GM21367 (cell line): Measurements from ENCODE around the gene TYROBP.
"Not testable (repeated sequence)": the region's sequence is repeated elsewhere in the genome, so short reads cannot be mapped to it uniquely, and the experiment has no call there.

Source experiments
- ATAC-seq: cut with Tn5 transposase; IDR thresholded peaks from one replicate; pipeline ENCODE4 v1.9.1; 2021; ENCODE audit not compliant: unreplicated experiment

The TYROBP gene

GRCh38 chr19:35874392-35874930, 33.6 kb downstream of the TYROBP start:
- no peak for ATAC-seq

DNA sequence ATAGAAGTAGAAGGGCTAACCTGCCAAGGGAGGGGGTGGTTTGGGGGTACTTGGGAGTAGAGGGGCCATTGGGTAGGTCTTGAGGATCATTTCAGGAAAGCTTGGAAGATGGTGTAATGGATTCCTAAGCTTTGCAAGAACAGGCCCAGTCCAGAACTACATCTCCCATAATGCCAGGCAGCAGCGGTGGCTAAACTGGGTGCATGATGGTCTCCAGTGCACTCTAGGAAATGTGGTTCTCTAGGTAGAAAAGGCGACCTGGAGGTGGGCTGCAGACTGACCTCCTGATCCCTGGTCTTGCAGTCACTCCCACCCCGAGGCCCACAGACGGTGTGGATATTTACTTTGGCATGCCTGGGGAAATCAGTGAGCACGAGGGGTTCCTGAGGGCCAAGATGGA, 35.9 kb downstream of the TYROBP start:
- ATAC-seq, result no peak

DNA sequence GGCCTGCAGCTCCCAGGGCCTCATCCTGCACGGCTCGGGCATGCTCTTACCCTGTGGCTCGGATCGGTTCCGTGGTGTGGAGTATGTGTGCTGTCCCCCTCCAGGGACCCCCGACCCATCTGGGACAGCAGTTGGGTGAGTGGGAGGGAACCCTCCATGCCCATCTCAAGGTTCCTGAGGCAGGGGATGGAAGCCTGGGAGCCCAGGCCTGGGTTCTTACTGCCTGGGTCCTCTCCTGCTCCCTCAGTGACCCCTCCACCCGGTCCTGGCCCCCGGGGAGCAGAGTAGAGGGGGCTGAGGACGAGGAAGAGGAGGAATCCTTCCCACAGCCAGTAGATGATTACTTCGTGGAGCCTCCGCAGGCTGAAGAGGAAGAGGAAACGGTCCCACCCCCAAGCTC, 36.5 kb downstream of the TYROBP start:
- no peak for ATAC-seq

DNA sequence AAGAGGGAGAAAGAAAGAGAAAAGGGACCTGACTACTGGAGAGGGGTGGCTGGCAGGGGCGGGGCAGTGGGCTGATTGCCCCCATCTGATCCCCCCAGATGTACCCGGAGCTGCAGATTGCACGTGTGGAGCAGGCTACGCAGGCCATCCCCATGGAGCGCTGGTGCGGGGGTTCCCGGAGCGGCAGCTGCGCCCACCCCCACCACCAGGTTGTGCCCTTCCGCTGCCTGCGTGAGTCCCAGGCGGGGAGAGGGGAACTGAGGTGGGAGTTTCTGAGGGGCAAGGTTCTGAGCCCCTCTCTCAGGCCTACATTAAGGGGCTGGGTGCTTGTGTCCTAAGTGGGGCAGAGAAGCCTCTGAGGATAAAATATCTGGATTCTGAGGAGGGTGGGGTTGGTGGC, 37.3 kb downstream of the TYROBP start:
- no peak for ATAC-seq

GRCh38 chr19:35870124-35870736, 37.9 kb downstream of the TYROBP start:
- not testable (repeated sequence) for ATAC-seq

- ATAC-seq, result peak; percentile 53
Observed at GRCh38 chr19:35869327-35870123, 38.6 kb downstream of the TYROBP start.

- no peak for ATAC-seq
Observed at GRCh38 chr19:35868823-35869326, 39.2 kb downstream of the TYROBP start.

GRCh38 chr19:35868172-35868822, 39.8 kb downstream of the TYROBP start, which contains the start of gene APLP1:
TSS of gene APLP1 (plus strand) at chr19:35868574. CDS start at chr19:35868637, 63 bp downstream.
- ATAC-seq, result no peak

- no peak for ATAC-seq
Observed at GRCh38 chr19:35863018-35863417, 45.1 kb downstream of the TYROBP start.

DNA sequence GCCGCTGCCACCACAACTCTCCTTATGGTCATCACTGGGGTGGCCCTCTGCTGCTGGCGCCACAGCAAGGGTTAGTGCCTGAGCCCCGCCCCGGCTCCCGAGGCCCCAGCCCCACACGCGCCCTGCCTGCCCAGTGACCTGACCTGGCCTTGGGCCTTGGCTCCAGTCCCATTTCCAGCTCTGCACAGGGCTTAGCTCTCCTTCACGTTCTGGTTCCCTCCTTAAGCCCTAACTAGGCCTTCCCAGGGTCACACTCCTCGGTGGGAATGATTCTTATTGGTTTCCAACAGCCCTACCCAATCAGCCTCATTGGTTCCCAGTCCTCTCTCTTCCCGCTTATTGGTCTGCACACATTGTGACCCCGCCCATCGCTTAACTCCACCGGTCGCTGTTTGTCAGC, 45.6 kb downstream of the TYROBP start:
- ATAC-seq, result no peak

DNA sequence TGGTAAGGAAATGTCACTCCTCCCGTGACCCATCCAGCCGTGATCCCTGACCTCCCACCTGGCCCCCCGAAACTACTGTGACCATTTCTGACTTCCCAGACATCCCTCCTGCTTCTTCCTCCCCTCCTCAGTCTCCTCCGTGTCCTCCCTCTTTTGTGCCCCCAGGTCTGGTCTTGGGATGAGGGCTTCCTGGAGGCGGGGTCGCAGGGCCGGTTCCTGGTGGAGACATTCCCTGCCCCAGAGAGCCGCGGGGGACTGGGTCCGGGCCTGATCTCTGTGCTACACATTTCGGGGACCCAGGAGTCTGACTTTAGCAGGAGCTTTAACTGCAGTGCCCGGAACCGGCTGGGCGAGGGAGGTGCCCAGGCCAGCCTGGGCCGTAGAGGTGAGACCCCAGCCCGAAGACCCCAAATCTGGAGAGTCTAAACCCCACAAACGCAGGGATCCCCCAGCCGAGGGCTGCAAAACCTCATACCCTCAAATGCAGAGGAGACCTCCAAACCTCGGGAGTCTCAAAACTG, 46.4 kb downstream of the TYROBP start:
- ATAC-seq, result no peak

DNA sequence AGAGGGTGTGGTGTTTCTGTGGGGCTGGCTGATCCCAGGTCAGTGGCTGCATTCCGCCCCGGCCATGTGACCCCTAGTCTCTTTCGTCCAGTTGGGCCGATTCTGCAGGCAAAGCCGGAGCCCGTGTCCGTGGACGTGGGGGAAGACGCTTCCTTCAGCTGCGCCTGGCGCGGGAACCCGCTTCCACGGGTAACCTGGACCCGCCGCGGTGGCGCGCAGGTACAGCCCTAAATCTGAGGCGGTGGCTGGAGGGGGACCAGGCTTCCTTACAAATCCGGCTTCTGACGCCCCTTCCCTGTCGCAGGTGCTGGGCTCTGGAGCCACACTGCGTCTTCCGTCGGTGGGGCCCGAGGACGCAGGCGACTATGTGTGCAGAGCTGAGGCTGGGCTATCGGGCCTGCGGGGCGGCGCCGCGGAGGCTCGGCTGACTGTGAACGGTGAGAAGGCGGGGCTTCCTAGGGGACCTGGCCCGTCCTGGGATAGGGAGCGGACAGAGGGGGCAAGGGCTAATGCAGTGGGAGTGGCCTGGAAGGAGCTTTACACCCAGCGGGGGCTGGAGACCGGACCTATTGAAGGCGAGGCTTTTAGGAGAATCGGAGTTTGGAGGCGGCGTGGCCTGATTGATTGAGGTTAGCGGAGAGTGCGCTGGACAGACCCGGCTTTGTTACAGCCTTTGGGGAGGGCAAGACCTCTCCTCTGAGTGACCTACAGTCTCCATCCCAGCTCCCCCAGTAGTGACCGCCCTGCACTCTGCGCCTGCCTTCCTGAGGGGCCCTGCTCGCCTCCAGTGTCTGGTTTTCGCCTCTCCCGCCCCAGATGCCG, 47.1 kb downstream of the TYROBP start:
- ATAC-seq, result no peak

- no peak for ATAC-seq
Observed at GRCh38 chr19:35860436-35860817, 47.7 kb downstream of the TYROBP start.

DNA sequence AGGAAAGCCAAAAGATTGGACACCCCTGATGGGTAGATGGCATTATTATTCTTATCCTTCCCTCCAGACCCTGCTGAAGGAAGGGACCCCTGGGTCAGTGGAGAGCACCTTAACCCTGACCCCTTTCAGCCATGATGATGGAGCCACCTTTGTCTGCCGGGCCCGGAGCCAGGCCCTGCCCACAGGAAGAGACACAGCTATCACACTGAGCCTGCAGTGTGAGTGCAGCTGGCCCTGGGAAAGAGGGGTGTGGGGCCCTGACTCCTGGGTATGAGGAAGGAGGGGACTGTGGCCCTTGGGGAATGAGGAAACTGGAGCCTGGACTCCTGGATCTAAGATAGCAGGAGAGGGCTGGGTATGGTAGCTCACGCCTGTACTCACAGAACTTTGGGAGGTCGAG, 48.7 kb downstream of the TYROBP start:
- ATAC-seq, result no peak

DNA sequence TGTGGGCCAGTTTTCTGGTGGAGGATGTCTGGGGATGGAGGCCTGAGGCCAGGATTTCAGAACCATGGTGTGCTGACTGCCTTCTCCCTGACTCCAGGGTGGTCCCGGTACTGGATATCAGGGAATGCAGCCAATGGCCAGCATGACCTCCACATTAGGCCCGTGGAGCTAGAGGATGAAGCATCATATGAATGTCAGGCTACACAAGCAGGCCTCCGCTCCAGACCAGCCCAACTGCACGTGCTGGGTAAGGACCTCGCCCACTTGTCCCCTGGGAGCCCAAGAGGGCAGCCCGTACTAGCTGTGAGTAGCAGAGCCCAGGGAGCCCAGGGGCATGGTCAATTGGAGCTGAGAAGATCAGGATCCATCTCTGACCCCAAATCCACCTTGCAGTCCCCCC, 49.8 kb downstream of the TYROBP start:
- no peak for ATAC-seq

DNA sequence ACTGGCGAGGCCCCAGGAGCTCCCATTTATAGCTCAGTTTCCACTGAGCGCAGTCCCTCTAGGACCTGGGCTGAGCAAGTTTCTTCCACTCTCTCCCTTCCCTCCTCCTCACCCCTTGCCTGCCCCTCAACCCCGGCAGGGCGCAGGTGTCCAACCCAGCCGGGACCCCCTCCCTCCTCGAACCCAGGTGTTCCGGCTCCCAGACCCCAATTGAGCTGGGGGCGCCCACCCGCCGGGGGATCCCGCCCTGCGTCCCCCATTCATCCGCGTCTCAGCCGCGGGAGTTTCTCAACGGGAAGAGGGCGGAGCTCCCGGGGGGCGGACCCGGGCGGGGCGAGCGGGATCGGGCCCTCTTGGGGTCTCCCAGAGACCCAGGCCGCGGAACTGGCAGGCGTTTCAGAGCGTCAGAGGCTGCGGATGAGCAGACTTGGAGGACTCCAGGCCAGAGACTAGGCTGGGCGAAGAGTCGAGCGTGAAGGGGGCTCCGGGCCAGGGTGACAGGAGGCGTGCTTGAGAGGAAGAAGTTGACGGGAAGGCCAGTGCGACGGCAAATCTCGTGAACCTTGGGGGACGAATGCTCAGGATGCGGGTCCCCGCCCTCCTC, 51.4 kb downstream of the TYROBP start, which contains the start of gene KIRREL2:
Gene KIRREL2 (plus strand): TSS at position 366 of the 604 bp plus-strand sequence. CDS start 209 bp downstream, at position 575.
- ATAC-seq, result no peak
